HK-2 (cell line): ENCODE data around the gene VDAC2.

Experiments
- DNase-seq: peaks from one replicate; pipeline ENCODE4 v3.0.0-alpha.2; 2018; ENCODE audit not compliant: unreplicated experiment

The VDAC2 gene

DNA sequence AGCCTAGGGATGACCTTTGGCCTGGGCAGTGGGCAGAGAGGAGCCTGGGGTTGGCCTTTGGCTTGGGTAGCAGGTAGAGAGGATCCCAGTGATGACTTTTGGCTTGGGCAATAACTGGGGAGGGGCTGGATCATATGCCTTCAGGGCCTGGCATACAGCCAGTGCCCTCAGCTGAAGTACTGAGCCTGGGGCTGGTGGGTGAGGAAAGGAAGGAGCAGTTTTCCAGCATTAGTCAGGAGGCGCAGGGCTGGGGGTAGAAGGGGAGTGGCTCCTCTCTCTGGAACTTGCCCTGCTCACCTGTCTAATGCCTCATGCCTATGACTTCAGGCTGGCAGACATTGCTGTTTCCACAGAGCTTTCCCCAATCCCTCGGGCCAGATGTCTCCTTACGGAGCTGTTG lies 40.3 kb downstream of the VDAC2 start:
- DNase-seq = peak; percentile 27

DNA sequence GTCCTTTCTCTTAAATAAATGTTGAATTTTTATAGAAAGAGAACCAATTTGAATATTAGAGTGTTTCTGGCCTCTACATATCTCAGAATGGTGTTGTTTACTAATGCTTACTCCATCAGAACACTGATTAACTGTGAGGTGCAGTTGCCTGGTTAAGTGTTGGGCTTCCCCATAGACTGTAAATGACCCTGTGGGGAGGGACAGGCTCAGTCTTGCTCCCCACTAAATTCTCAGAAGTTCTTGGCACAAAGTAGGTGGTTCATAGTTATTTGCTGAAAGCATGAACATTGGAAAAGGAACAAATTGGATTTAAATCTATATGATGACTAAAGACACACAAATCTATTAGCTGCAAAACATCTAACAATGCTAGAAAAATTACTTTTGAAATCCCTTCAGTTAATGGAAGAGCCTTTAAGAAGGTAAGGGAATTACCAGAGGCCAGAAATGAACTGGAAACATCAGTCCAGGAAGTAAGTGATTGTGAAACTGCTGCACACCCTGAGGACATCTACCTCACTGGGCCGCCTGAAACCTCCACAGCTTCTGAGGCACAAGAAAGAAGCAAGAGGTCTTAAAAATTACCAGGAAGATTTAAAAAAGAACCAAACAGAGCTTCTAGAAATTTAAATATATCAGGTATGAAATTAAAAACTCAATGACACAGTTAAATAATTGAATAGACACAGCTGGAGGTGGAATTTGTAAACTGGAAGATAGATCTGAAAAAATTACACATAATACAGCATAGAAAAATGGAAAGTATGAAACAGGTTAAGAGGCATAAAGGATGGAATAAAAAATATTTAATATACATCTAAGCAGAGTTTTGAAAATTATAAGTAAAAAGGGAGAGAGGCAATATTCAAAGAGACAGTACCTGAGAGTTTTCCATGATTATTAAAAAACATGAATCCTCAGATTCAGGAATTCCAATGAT lies 43.0 kb downstream of the VDAC2 start:
- DNase-seq = no peak

DNA sequence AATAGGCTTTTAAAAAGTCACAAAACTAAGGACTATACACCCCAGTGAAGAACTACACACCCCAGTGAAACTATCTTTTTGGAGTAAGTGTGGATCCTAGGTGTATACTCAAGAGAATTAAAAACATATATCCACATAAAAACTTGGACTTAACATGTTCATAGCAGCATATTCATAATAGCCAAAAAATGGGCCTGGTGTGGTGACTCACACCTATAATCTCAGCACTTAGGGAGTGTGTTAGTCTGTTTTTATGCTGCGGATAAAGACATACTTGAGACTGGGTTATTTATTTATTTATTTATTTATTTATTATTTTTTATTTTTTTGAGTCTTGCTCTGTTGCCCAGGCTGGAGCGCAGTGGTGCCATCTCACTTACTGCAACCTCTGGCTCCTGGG lies 44.1 kb downstream of the VDAC2 start:
- no peak for DNase-seq

DNA sequence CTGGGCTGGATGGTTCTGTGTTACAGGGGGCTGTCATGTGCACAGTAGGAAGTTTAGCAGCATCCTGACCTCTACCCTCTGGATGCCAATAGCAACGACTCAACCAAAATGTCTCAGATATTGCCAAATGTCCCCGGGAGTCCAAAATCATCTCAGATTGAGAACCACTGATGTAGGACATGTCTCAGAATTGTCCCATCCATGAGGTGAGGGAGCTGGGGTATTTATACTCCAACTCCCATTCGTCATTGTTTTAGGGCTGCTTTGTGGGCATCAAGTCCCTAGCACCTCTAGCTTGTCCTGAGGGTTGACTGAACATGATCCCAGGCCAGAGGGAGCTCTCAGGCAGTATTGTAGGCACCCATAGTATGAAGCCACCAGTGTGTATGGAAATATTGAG lies 50.4 kb downstream of the VDAC2 start:
- no peak for DNase-seq

- DNase-seq = no peak
These were observed 51.5 kb downstream of the VDAC2 start for GRCh38 chr10:75261813-75262705.

- DNase-seq = no peak
These were observed 53.2 kb downstream of the VDAC2 start for GRCh38 chr10:75263806-75264205.

DNA sequence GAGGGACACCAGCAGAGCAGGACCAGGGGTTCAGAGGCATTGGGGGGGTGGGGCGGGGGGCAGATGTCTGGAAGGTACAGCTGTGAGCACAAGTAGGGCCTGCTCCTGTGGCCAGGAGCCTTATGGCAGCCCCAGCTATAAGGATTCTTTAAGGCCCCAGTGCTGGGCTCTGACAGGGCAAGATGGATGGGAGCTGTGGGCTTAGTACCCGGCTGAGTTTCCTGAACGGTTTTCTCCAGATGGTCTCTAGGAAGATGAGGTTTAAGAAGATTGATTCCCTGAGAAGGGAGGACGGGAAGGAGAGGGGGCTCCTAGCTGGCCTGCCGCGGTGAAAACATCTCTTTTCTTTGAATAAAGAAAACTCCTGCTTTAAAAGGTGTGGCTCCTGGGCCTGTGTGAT lies 55.3 kb downstream of the VDAC2 start:
- no peak for DNase-seq

DNA sequence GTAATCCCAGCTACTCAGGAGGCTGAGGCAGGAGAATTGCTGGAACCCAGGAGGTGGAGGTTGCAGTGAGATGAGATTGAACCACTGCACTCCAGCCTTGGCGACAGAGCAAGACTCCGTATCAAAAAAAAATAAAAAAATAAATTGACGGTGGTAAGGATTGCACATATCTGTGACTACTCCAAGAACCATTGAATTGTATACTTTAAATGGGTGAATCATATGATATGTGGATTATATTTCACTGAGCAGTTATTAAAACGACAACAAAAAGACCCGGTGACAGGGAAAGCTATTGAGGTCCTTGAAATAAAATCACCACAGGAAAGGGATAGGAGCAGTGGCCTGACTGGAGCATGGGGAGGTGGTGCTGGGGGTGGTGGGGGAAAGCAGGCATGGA lies 56.3 kb downstream of the VDAC2 start:
- DNase-seq = no peak

DNA sequence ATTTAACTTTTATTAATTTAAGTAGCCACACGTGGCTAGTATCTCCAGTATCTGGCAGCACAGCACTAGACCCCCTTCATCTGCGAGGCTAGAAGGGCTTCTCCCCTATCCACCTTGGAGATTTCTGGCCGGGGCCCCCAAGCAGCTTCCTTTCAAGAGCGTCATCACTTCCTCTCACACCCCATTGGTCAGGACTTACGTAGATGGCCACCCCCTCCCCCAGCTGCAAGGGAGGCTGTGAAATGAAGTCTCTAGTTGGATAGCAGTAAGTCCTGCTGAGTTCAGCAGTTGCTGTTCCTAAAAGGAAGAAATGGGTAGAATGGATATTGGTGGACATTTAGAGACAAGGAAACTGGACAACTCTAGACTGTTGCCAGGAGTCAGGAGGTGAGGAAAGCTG lies 59.0 kb downstream of the VDAC2 start:
- no peak for DNase-seq

GRCh38 chr10:75272094-75272493 lies 61.5 kb downstream of the VDAC2 start:
- no peak for DNase-seq

GRCh38 chr10:75272896-75273295 lies 62.3 kb downstream of the VDAC2 start:
- no peak for DNase-seq

- no peak for DNase-seq
These were observed 65.7 kb downstream of the VDAC2 start for GRCh38 chr10:75276069-75276872.

GRCh38 chr10:75280236-75280635 lies 69.6 kb downstream of the VDAC2 start:
- no peak for DNase-seq
